Activated CD4-positive, alpha-beta T cell treated with anti-CD3 and anti-CD28 coated beads, Interleukin-2, amount 50 U/mL, for 1 hour (primary cell): ENCODE results near the gene ALDH3B2.
"Not testable (repeated sequence)": the region's sequence is repeated elsewhere in the genome, so short reads cannot be mapped to it uniquely, and the experiment has no call there.

Source experiments
- DNase-seq: peaks from one replicate; pipeline ENCODE4 v3.0.0-alpha.2; 2020

Gene ALDH3B2

GRCh38 chr11:67641338-67642172 lies 32.9 kb downstream of the ALDH3B2 start:
- DNase-seq: no peak

- DNase-seq: no peak
Observed at GRCh38 chr11:67640758-67641337, 33.6 kb downstream of the ALDH3B2 start.

- peak; percentile 60 for DNase-seq
Observed at GRCh38 chr11:67640021-67640757, 34.2 kb downstream of the ALDH3B2 start.

GRCh38 chr11:67639438-67639859 lies 35.0 kb downstream of the ALDH3B2 start, which contains the start of gene TBX10:
Gene TBX10 (minus strand): TSS chr11:67639763. CDS start chr11:67639472, 291 bp downstream.
- DNase-seq: no peak

- DNase-seq: no peak
Observed at GRCh38 chr11:67638535-67639437, 35.6 kb downstream of the ALDH3B2 start.

GRCh38 chr11:67637441-67637840 lies 37.0 kb downstream of the ALDH3B2 start:
- not testable (repeated sequence) for DNase-seq

GRCh38 chr11:67636962-67637361 lies 37.5 kb downstream of the ALDH3B2 start:
- DNase-seq: no peak

- DNase-seq: no peak
Observed at GRCh38 chr11:67635231-67635521, 39.2 kb downstream of the ALDH3B2 start.

- no peak for DNase-seq
Observed at GRCh38 chr11:67634366-67635230, 39.8 kb downstream of the ALDH3B2 start.

GRCh38 chr11:67633758-67634365 lies 40.6 kb downstream of the ALDH3B2 start:
- DNase-seq: no peak

GRCh38 chr11:67632982-67633755 lies 41.3 kb downstream of the ALDH3B2 start:
- no peak for DNase-seq

GRCh38 chr11:67632175-67632981 lies 42.0 kb downstream of the ALDH3B2 start:
- no peak for DNase-seq

GRCh38 chr11:67631853-67632174 lies 42.6 kb downstream of the ALDH3B2 start:
- no peak for DNase-seq

- DNase-seq: no peak
Observed at GRCh38 chr11:67631411-67631810, 43.0 kb downstream of the ALDH3B2 start.

GRCh38 chr11:67630943-67631331 lies 43.5 kb downstream of the ALDH3B2 start:
- DNase-seq: no peak

- DNase-seq: peak; percentile 92
Observed at GRCh38 chr11:67630228-67630942, 44.0 kb downstream of the ALDH3B2 start.

- peak; percentile 85 for DNase-seq
Observed at GRCh38 chr11:67629386-67630227, 44.8 kb downstream of the ALDH3B2 start, which contains the start of gene NUDT8. Gene NUDT8 (minus strand): TSS chr11:67629937. CDS start chr11:67629911, 26 bp downstream.
